DND-41 (cell line): ENCODE measurements around the gene EYA2.

Source experiments
- ATAC-seq: fragments of 200-7000 bp; cut with Tn5 transposase; 3 replicates; pipeline ENCODE4 v1.9.1; 2021; ENCODE audit warnings: low read depth; ENCODE audit not compliant: insufficient read depth
- DNase-seq: peaks from one replicate; pipeline ENCODE4 v3.0.0-alpha.2; 2020
- H2AFZ ChIP-seq: 2 replicates; pipeline ENCODE4 v1.6.0; 2012; ENCODE audit warnings: low read depth, low read length
- H3K27ac ChIP-seq: 2 replicates; pipeline ENCODE4 v1.5.1; 2012; ENCODE audit warnings: low read length, inconsistent platforms
- H3K27me3 ChIP-seq: fragments of 200-600 bp; sonication (generic); 2 replicates; pipeline ENCODE4 v1.6.0; 2012; ENCODE audit warnings: low read length, mild to moderate bottlenecking, inconsistent platforms; ENCODE audit not compliant: insufficient read depth, poor library complexity
- H3K36me3 ChIP-seq: 2 replicates; pipeline ENCODE4 v1.5.1; 2012; ENCODE audit warnings: low read length, inconsistent platforms; ENCODE audit not compliant: insufficient read depth
- H3K4me1 ChIP-seq: 2 replicates; pipeline ENCODE4 v1.5.1; 2012; ENCODE audit warnings: mild to moderate bottlenecking, low read length; ENCODE audit not compliant: insufficient read depth
- H3K4me2 ChIP-seq: 2 replicates; pipeline ENCODE4 v1.6.0; 2012; ENCODE audit warnings: mild to moderate bottlenecking, moderate library complexity, low read length, inconsistent platforms; ENCODE audit not compliant: insufficient read depth
- H3K4me3 ChIP-seq, 2 experiments: fragments of 200-600 bp in 1 of 2; shearing (Covaris generic) in 1 of 2; 2 replicates each; pipeline ENCODE4 v1.5.1; 2012 to 2016; ENCODE audit warnings: inconsistent platforms in 2 of 2, low read length in 2 of 2, mild to moderate bottlenecking in 2 of 2, low read depth in 1 of 2, moderate library complexity in 1 of 2
- H3K79me2 ChIP-seq: 2 replicates; pipeline ENCODE4 v1.6.0; 2012; ENCODE audit warnings: low read length, inconsistent platforms; ENCODE audit not compliant: insufficient read depth
- H3K9ac ChIP-seq: 2 replicates; pipeline ENCODE4 v1.6.0; 2012; ENCODE audit warnings: low read depth, mild to moderate bottlenecking, inconsistent platforms, low read length, moderate library complexity
- H3K9me3 ChIP-seq: 2 replicates; pipeline ENCODE4 v1.5.1; 2012; ENCODE audit warnings: low read length, moderate library complexity, mild to moderate bottlenecking, inconsistent platforms; ENCODE audit not compliant: insufficient read depth, severe bottlenecking
- H4K20me1 ChIP-seq: 2 replicates; pipeline ENCODE4 v1.6.0; 2012; ENCODE audit warnings: low read length; ENCODE audit not compliant: insufficient read depth
- EZH2 ChIP-seq: IDR thresholded peaks from 3 replicates; pipeline ENCODE4 v1.6.1; 2012; ENCODE audit warnings: borderline replicate concordance, low read depth, mild to moderate bottlenecking, moderate library complexity, low read length, inconsistent platforms; ENCODE audit not compliant: severe bottlenecking
- TF ChIP-seq, protein P1 (sequence below): IDR thresholded peaks from 2 replicates; pipeline ENCODE4 v1.5.1; 2012; ENCODE audit warnings: borderline replicate concordance, low read length, moderate library complexity, mild to moderate bottlenecking; ENCODE audit not compliant: poor library complexity, severe bottlenecking; ENCODE audit errors: extremely low read depth

EYA2 gene

DNA sequence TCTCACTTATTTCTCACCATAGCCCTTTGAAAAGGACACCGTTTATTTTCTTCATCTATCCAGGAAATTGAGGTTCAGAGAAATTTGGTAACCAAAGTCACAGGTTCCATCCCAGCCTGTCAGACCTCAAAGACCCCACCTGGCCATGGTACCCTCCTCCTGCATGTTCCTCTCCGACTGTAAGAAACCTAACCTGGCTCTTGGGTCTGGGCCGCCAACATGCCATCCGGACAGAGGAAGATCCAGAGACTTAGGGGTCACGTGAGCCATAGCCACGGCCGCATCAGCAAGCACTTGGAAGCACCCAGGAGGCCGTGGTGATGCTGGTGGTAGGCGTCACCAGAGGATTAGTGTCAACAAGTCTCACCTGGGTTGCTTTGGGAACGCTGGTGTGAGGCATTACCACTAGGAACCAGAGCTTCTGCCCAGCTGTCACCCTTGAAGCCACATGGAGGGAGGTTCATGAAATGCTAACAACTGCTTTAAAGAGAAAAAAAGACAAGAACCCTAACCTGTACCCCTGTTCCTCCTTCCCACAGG lies 177.1 kb downstream of the EYA2 start:
- Histone ChIP-seq H3K4me1 (no peaks in the 10 kb centered on the region), H3K79me2 (no peaks in the 10 kb centered on the region), H3K4me3 (no peak overlapping the region), H3K4me2 (no peak overlapping the region), H3K9ac (no peak overlapping the region), H2AFZ (no peak overlapping the region), H3K36me3 (no peaks in the 10 kb centered on the region), H3K27ac (no peak overlapping the region), H4K20me1 (no peaks in the 10 kb centered on the region), H3K9me3 (peaks cover 10% of the 10 kb centered on the region), H3K27me3 (no peaks in the 10 kb centered on the region)
- TF ChIP-seq, protein P1, sequence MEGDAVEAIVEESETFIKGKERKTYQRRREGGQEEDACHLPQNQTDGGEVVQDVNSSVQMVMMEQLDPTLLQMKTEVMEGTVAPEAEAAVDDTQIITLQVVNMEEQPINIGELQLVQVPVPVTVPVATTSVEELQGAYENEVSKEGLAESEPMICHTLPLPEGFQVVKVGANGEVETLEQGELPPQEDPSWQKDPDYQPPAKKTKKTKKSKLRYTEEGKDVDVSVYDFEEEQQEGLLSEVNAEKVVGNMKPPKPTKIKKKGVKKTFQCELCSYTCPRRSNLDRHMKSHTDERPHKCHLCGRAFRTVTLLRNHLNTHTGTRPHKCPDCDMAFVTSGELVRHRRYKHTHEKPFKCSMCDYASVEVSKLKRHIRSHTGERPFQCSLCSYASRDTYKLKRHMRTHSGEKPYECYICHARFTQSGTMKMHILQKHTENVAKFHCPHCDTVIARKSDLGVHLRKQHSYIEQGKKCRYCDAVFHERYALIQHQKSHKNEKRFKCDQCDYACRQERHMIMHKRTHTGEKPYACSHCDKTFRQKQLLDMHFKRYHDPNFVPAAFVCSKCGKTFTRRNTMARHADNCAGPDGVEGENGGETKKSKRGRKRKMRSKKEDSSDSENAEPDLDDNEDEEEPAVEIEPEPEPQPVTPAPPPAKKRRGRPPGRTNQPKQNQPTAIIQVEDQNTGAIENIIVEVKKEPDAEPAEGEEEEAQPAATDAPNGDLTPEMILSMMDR = no peak
- TF ChIP-seq EZH2 = no peak
- ATAC-seq (no peak), DNase-seq (no peak)

DNA sequence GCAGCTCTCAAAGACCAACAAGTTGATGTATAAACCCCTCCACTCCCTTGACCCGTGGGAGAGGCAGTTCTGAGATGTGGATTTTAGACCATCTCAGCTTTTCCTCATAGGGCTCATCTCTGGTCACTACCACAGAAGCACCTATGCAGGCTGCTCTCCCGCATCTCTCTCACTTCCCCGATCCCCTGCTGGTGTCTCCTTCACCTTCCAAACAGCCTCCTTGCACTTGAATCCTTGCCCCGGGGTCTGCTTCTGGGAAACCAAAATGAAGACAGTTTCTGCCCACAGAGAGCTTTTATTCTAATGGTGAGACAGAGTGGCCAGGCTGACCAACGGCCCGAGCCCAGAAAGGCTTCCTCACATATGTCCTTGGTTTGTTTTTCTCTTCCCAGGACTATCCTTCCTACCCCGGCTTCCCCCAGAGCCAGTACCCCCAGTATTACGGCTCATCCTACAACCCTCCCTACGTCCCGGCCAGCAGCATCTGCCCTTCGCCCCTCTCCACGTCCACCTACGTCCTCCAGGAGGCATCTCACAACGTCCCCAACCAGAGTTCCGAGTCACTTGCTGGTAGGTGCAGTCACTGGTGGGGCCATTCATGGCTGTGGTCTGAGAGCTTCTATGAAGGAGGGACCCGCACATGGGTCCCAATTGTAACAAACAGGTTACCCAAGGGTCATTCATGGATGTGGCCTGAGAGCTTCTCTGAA lies 179.3 kb downstream of the EYA2 start:
- H2AFZ ChIP-seq = no peak overlapping the region
- ATAC-seq (no peak), DNase-seq (no peak)
- H3K27ac ChIP-seq = no peak overlapping the region
- H3K4me1 ChIP-seq = no peaks in the 10 kb centered on the region
- H3K4me2 ChIP-seq = no peak overlapping the region
- no peaks in the 10 kb centered on the region for H3K36me3 ChIP-seq
- no peak overlapping the region for H3K9ac ChIP-seq
- TF ChIP-seq EZH2 = no peak
- TF ChIP-seq, protein P1 = no peak
- no peaks in the 10 kb centered on the region for H3K79me2 ChIP-seq
- H3K27me3 ChIP-seq = no peaks in the 10 kb centered on the region
- H3K9me3 ChIP-seq = no peaks in the 10 kb centered on the region
- no peaks in the 10 kb centered on the region for H4K20me1 ChIP-seq
- no peak overlapping the region for H3K4me3 ChIP-seq

DNA sequence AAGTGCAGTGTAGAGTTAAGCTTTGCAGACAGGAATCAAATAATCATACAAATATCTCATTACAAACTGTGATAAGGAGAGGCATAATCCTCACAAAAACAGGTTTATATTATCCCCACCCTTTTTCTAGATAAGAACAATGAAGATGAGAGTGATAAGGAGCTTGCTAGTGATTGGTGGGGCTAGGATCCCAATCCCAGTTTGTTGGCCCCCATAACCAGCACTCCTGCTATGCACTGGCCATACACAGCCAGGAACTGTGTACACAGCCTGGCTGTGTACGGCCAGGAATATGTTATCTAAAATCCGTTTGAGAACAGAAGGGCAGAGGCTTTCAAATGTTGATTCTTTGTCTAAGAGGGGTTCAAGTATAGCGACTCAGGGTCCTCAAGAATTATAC lies 180.6 kb downstream of the EYA2 start:
- H3K36me3 ChIP-seq = no peaks in the 10 kb centered on the region
- H2AFZ ChIP-seq = no peak overlapping the region
- no peak overlapping the region for H3K4me2 ChIP-seq
- no peak for TF ChIP-seq EZH2
- TF ChIP-seq, protein P1 = no peak
- H3K4me1 ChIP-seq = no peaks in the 10 kb centered on the region
- H3K9ac ChIP-seq = no peak overlapping the region
- no peak overlapping the region for H3K27ac ChIP-seq
- H3K27me3 ChIP-seq = no peaks in the 10 kb centered on the region
- H3K4me3 ChIP-seq = no peak overlapping the region
- H4K20me1 ChIP-seq = no peaks in the 10 kb centered on the region
- ATAC-seq = no peak
- no peak for DNase-seq
- no peaks in the 10 kb centered on the region for H3K9me3 ChIP-seq
- H3K79me2 ChIP-seq = no peaks in the 10 kb centered on the region
